Right cardiac atrium (tissue), 5 donors: Measurements from ENCODE around the gene SPON2. TPM values are rescaled to one million over a fixed set of nuclear protein-coding genes. Genes with fewer than 3 reads are reported as not detected.

Experiments
- ATAC-seq, 2 donors: fragments of 200-7000 bp; cut with Tn5 transposase; one replicate each; pipeline versions ENCODE4 v1.8.0 to v1.9.1; 2020; ENCODE audit warnings: moderate library complexity in 2 of 2, mild to moderate bottlenecking in 1 of 2
- DNase-seq, 3 donors: peaks; one replicate each; pipeline ENCODE4 v3.0.0-alpha.2; 2020
- H3K27ac ChIP-seq: one replicate; pipeline ENCODE4 v1.5.1; 2013; ENCODE audit warnings: mild to moderate bottlenecking, low read length, control low read depth, moderate library complexity
- H3K27me3 ChIP-seq: one replicate; pipeline ENCODE4 v1.6.1; 2013; ENCODE audit not compliant: control insufficient read depth, insufficient read depth
- H3K4me1 ChIP-seq: one replicate; pipeline ENCODE4 v1.6.1; 2013; ENCODE audit warnings: low read length; ENCODE audit not compliant: control insufficient read depth, insufficient read depth
- H3K4me3 ChIP-seq: one replicate; pipeline ENCODE4 v1.5.1; 2013; ENCODE audit warnings: low read length, control low read depth
- H3K9me3 ChIP-seq: one replicate; pipeline ENCODE4 v1.6.1; 2013; ENCODE audit warnings: low read length; ENCODE audit not compliant: control insufficient read depth
- WGBS: extraction: QIAGEN DNeasy Blood & Tissue Kit; methylation state at CpG from one replicate; pipeline ENCODE4 v1.1.7; 2013; 5-methylcytosine and 5-hydroxymethylcytosine counted together
- intact Hi-C, 4 donors: fragments of 100-400 bp; cut with DNase I; formaldehyde crosslinking; loops; one replicate each; pipeline versions ENCODE4 v1.11.0 to v1.14.0; 2022 to 2023
- polyA plus RNA-seq: library from polyadenylated mRNA; stranded (reverse); fragments of 200-250 nt; gene quantifications from one replicate; pipeline ENCODE4 v1.2.3, GENCODE V29; 2013
- total RNA-seq, 4 donors: library from RNA; stranded (reverse); fragmentation: NEBNext Ultra II Directional; extraction: Animal tissue kit (Norgen Biotek cat#: 25700); gene quantifications; one replicate each; pipeline ENCODE4 v1.2.1, GENCODE V29; 2021
- donor health status: healthy with polysubstance abuse.
- donor health status: DM: no; HTN: yes; CAD: no.
- donor health status: DM: no; HTN: no; CAD: no.
- donor health status: DM: no; HTN: yes; CAD: no; lungs with severe emphysema.
- donor health status: DM: yes; HTN: yes; CAD: no.

Gene SPON2
- total and polyA plus RNA-seq, 5 donors = 9.6 to 27.4 (median 13.6) TPM

DNA sequence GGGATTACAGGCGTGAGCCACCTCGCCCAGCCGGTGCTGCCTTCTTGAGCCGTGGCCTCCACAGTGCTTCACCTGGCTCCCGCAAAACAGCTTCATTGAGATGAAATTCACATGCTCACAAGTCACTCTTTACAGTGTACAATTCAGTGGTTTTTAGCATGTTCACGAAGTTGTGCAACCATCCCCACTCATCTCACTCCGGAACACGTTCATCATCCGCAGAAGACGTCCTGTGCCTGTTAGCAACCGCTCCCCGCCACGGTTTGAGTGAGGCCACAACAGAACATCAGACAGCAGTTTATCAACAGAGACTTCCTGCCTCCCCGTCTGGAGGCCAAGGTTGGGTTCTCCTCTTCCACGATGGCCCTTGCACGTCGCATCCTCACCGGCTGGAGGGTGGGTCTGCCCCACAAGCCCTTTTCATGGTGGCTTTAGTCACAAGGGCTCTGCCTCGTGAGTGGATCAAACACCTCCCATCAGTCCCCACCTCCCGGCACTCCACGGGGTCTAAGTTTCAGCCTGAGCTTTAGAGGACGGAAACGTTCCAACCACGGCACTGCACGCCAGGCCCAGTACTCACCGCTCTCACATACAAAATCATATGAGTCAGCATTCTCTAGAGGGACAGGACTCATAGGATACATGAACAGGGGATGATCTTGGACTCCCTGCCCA is 29.6 kb upstream of the SPON2 start:
- Histone ChIP-seq H3K9me3 (no peaks in the 10 kb centered on the region), H3K4me3 (no peak overlapping the region), H3K27me3 (no peaks in the 10 kb centered on the region), H3K27ac (no peak overlapping the region), H3K4me1 (no peaks in the 10 kb centered on the region)
- peak; percentile 49 to 62 for ATAC-seq
- intact Hi-C loops = no loop called here
- DNase-seq = peak; percentile 65 to 83 (median 71)
- 57% methylated on average over 26 of the region's 26 CpGs for WGBS

DNA sequence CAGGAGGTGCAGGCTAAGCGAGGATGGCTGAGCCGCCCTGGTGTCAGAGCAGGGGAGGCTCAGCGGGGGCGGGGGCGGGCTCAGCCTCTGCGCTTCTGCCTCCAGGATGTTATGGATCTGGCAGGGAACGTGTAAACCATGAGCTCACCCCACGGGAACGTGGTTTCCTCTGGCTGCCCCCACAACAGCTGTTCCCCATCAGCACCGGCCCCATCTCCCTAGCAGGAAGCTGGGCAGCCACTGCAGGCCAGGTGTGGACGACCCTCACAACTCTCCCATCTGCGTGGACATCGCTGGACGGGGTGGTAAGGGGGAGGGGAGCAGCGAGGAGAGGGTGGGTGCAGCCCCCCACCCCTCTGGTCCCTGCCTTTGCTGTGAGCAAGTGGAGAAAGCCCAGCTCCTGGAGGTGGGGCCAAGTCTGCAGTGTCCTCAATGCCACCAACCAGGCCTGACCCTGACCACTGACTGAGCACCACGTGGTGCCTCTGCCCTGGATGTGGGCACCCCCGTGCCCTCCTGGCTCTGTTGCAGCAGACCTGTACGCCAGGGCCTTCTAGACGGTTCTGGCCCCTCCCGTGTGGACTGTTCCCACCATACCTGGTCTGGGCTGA is 28.1 kb upstream of the SPON2 start:
- no peaks in the 10 kb centered on the region for H3K27me3 ChIP-seq
- peak; percentile 70 to 85 (median 85) for DNase-seq
- no peaks in the 10 kb centered on the region for H3K4me1 ChIP-seq
- WGBS = 24% methylated on average over 20 of the region's 20 CpGs
- no peak overlapping the region for H3K4me3 ChIP-seq
- H3K27ac ChIP-seq = no peak overlapping the region
- ATAC-seq = peak; percentile 42 to 59
- H3K9me3 ChIP-seq = no peaks in the 10 kb centered on the region
- intact Hi-C loops = no loop called here

DNA sequence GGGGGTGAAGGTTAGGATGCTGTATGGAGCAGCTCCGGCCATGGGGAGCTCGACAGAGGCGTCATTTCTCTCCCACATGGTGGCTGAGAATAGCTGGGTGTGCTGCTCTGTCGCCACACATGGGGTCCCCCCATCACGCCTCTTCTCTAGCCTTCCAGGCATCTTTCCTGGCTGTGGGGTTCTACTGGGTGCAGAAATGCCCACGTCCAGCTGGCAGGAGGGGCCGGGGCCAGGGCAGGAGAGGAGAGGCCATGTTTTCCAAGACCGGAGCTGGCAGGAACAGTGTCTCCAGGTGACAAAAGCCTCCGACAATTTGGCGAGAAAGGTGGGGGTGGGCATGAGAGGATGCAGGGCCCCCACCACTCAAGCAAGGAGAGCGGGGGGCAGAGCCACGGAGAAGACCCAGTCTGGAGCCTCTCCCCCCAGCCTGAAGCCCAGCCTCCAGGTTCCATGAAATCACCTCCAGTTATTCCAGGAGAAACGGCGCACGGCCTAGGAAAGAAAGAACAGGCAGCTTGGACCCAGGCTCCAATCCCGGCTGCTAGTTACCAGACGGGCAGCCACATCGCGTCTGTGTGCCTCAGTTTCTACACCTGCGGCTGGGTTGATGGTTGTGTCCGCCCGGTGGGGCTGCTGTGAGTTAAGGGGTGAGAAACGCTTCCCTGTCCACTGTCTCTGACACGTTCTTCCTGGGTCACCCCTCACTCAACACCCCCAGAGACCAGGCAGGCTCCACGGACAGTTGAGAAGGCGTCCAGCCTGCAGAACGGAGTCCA is 27.4 kb upstream of the SPON2 start:
- no peak overlapping the region for H3K4me3 ChIP-seq
- no peaks in the 10 kb centered on the region for H3K9me3 ChIP-seq
- H3K27ac ChIP-seq = no peak overlapping the region
- H3K4me1 ChIP-seq = no peaks in the 10 kb centered on the region
- ATAC-seq = no peak
- no peaks in the 10 kb centered on the region for H3K27me3 ChIP-seq
- intact Hi-C loops = no loop called here
- 75% methylated on average over 27 of the region's 27 CpGs for WGBS
- DNase-seq = peak in 2 of 3 donors; percentile 44 to 51

DNA sequence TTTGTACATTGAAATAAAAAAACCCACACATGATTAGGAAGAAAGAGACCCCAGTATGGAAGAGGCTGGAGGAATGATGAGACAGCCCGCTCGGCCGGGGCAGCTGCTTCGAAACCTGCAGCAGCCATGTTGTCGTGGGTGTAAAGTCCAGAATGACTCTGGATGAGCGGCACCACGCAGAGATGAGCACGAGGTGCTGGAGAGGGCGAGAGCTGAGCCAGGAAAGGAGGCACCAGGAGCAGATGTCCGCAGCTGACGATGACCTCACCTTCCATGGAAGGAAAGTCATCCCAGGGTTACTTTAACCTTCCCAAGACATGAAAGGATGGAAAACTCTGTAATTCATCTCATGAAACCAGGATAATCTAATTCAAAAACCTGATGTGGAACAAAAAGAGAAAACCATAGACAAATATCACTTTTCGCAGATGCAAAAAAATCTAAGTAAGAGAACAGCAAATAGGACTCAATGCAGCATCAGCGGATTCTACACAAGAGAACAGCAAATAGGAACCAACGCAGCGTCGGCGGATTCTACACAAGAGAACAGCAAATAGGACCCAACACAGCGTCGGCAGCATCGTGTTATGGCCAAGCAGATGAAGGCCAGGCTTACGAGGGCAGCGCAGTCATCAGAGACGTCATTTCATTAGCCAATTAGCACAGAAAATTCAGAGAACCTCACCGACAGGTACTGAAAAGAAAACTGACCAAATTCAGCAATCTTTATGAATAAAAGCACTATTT is 25.9 kb upstream of the SPON2 start:
- H3K27ac ChIP-seq = no peak overlapping the region
- no peaks in the 10 kb centered on the region for H3K27me3 ChIP-seq
- DNase-seq (peak in 1 of 3 donors; percentile 22), ATAC-seq (no peak)
- H3K4me1 ChIP-seq = peaks cover 5% of the 10 kb centered on the region
- WGBS = 83% methylated on average over 24 of the region's 24 CpGs
- H3K9me3 ChIP-seq = no peaks in the 10 kb centered on the region
- H3K4me3 ChIP-seq = no peak overlapping the region
- intact Hi-C loops = no loop called here

DNA sequence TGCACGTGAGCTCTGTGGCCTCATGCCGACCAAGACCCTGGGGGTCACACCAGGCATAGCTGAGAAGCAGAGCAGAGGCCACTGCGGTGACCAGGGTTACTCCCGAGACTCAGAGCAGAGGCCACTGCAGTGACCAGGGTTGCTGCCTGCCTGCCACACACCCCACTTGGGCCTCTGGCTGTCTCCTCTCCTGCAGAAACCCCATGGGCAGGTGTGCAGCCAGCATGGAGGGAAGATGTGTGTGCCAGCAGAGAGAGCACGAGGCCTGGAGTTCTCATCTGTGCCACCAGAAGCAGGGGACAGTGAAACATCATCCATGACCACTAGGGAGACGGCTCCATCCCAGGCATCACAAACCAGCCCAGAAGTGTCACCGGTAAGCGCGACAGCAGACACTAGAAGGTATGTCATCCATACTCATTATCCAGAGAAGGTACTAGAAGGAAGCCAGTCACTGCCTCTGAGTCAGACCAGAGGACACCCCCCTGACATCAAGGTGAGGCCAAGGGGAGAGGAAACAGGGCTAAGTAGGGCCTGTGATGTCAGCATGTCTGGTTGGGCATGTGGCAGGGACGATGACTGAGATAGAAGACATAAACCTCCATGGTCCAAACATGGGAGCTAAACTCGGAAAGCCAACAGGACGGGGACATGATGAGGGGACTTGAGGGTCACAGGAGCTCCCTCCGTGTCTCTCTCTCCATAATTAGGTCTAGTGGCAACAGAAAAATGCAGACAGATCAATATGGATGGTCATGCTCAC is 24.2 kb upstream of the SPON2 start:
- peaks cover 15% of the 10 kb centered on the region for H3K4me1 ChIP-seq
- intact Hi-C loops = no loop called here
- H3K27ac ChIP-seq = no peak overlapping the region
- no peaks in the 10 kb centered on the region for H3K9me3 ChIP-seq
- ATAC-seq (no peak), DNase-seq (peak in 1 of 3 donors; percentile 7)
- H3K4me3 ChIP-seq = no peak overlapping the region
- no peaks in the 10 kb centered on the region for H3K27me3 ChIP-seq
- 84% methylated on average over 13 of the region's 13 CpGs for WGBS

DNA sequence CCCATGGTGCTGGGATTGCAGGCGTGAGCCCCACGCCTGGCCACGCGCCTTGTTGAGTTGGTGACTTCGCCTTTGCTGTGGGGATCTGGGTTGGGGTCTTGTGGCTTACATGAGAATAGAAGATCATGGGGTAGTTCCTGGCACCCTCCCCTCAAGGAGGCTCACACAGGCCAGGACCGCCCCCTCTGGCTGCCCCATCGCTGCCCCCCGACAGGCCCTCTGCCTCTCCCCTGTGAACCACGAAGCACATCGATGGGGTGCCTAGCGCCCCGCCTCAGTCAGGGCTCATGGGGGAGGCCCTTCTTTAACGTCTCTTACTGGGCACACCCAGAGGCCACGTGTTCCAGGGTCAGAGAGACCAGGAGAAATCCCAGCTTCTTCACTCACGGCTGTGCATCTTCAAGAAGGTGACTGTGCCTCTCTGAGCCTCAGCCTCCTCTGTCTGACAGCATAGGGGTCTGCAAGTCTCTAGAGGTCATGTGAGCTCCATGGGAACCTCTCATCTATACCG is 23.6 kb upstream of the SPON2 start:
- peaks cover 18% of the 10 kb centered on the region for H3K4me1 ChIP-seq
- WGBS = 88% methylated on average over 16 of the region's 16 CpGs
- no peak overlapping the region for H3K27ac ChIP-seq

DNA sequence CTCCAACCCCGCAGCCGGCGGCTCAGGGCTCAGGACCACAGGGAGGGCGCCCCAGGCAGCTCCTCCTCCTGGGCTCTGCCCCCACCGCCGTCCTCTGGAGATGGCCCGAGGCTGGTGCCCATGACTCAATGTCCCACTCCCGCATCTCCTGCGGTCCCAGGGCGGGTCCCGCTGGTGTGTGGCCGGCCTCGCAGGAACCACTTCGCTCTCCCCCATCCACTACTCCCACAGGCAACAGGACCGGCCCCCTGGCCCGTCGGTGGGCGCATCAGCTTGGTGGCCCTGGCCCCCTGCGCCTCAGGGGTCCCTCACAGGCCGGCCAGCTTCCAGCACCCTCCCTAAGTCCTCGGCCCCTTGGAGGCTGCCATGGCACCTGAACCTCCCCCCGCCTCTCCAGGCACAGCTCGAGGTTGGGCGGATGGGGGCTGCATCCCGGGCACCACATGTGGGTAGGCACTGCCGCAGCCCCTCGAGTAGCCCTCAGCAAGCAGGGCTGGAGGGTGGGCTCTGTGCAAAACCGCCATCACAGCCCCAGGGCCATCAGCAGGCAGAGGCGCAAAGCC is 22.8 kb upstream of the SPON2 start:
- H3K4me1 ChIP-seq = peaks cover 18% of the 10 kb centered on the region
- no peak overlapping the region for H3K27ac ChIP-seq
- 86% methylated on average over 29 of the region's 29 CpGs for WGBS
- intact Hi-C loops = no loop called here
- H3K27me3 ChIP-seq = no peaks in the 10 kb centered on the region
- no peaks in the 10 kb centered on the region for H3K9me3 ChIP-seq
- no peak for ATAC-seq
- DNase-seq = peak in 1 of 3 donors; percentile 60
- no peak overlapping the region for H3K4me3 ChIP-seq

More for the DNA sequence above, 23.6 kb upstream of the SPON2 start:
- H3K27me3 ChIP-seq = no peaks in the 10 kb centered on the region
- ATAC-seq (no peak), DNase-seq (peak in 1 of 3 donors; percentile 46)
- no peak overlapping the region for H3K4me3 ChIP-seq
- intact Hi-C loops = no loop called here
- H3K9me3 ChIP-seq = no peaks in the 10 kb centered on the region

DNA sequence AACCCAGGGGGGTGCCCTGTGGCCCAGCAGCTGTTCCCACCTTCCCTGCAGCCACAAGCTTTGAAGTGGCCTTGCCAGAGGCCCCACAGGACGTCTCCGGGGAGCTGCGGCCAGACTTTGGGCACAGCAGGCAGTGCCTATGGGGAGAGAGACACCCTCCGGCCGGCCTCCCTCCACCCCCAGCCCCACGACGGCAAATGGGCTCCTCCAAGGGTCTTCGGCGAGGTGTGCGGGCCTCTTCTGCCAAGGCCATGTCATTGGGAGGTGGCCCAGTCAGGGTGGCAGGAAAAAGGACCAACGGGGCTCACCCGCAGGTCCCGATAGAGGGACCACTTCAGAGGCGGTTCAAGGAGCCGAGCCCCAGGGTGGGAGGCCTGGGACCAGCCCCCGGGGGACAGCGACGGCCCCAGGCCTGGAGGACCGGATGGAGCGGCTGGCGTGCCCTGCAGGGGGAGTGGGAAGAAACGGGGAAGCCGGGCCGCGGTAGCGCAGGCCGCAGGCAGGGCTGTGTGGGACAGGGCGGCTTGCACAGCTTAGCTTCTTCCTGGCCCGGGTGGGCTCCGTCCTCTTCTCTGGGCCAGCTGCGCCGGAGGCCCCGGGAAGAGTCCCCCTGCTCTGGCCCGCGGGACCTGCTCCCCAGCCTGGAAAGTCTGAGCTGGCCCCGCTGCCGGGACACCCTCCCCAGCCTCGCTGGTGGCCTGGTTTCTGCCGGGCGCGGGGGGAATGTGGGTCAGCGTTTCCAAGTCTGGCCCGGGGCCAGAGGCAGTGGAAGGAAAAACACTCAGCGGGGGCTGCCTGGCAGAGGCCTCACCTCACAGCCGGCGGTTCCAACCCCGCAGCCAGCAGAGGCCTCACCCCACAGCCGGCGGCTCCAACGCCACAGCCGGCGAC is 21.9 kb upstream of the SPON2 start:
- intact Hi-C loops = no loop called here
- peak; percentile 86 to 94 (median 92) for DNase-seq
- Histone ChIP-seq H3K27ac (peak overlapping the region; percentile 20), H3K4me1 (peaks cover 18% of the 10 kb centered on the region), H3K4me3 (no peak overlapping the region), H3K9me3 (no peaks in the 10 kb centered on the region), H3K27me3 (no peaks in the 10 kb centered on the region)
- peak; percentile 47 to 66 for ATAC-seq
- WGBS = 41% methylated on average over 52 of the region's 52 CpGs

DNA sequence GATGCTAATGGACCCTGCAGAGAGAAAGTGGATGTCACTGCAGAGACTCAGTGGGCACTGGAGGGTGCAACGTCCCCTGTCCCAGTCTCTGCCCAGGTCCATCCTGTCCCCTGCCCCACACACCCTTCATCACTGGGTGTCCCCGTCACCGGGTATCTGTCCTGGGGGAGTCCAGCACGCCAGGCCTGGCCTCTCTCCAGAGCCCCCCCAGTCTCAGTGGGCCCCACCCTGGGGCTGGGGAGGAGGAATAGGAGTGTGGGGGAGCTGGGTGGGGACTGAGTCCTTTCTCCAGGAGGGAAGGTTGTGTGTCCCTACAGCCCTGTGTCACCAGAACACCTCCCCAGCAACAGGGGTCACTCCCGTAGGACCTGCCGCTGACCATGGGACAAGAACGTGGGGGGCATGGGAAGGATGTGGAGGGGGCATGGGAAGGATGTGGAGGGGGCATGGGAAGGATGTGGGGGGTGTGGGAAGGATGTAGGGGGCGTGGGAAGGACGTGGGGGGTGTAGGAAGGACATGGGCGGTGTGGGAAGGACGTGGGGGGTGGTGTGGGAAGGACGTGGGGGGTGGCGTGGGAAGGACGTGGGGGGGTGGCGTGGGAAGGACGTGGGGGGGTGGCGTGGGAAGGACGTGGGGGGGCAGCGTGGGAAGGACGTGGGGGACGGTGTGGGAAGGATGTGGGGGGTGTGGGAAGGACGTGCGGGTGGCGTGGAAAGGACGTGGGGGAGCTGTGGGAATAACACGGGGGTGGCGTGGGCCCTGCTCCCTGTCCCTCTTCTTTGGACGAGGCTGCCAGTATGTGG is 21.0 kb upstream of the SPON2 start:
- no peak overlapping the region for H3K4me3 ChIP-seq
- H3K4me1 ChIP-seq = peaks cover 18% of the 10 kb centered on the region
- H3K27me3 ChIP-seq = no peaks in the 10 kb centered on the region
- no peaks in the 10 kb centered on the region for H3K9me3 ChIP-seq
- intact Hi-C loops = no loop called here
- H3K27ac ChIP-seq = peak overlapping the region; percentile 86
- ATAC-seq (no peak), DNase-seq (peak in 2 of 3 donors; percentile 55 to 72)
- 44% methylated on average over 28 of the region's 28 CpGs for WGBS
